NCI-H1694 (cell line): ENCODE measurements around the gene FREM2.

Source experiments
- DNase-seq: peaks from one replicate; lab custom pipeline; 2025; lab: John Stamatoyannopoulos, UW

FREM2 gene

GRCh38 chr13:38898481-38898880, 211.6 kb downstream of the FREM2 start:
- no peak for DNase-seq

- DNase-seq, result no peak
These were observed 212.7 kb downstream of the FREM2 start for GRCh38 chr13:38899571-38899970.

- no peak for DNase-seq
These were observed 213.3 kb downstream of the FREM2 start for GRCh38 chr13:38900188-38900587.

- DNase-seq, result no peak
These were observed 215.7 kb downstream of the FREM2 start for GRCh38 chr13:38902551-38902950.

- no peak for DNase-seq
These were observed 218.2 kb downstream of the FREM2 start for GRCh38 chr13:38905081-38905480.

GRCh38 chr13:38905861-38906260, 219.0 kb downstream of the FREM2 start:
- no peak for DNase-seq

GRCh38 chr13:38908574-38908973, 221.7 kb downstream of the FREM2 start:
- no peak for DNase-seq

GRCh38 chr13:38914070-38914469, 227.2 kb downstream of the FREM2 start:
- no peak for DNase-seq

GRCh38 chr13:38921081-38921480, 234.2 kb downstream of the FREM2 start:
- DNase-seq, result no peak

GRCh38 chr13:38922170-38922569, 235.3 kb downstream of the FREM2 start:
- no peak for DNase-seq

GRCh38 chr13:38933786-38934185, 246.9 kb downstream of the FREM2 start:
- no peak for DNase-seq
